ENCODE measurements around the gene PDE7B. TPM values are rescaled to one million over a fixed set of nuclear protein-coding genes. Genes with fewer than 3 reads are reported as not detected.

Gene PDE7B
- total and polyA plus RNA-seq, 2 donors from 2014 or later: 4.6 to 15.4 TPM

- no peaks in the 10 kb centered on the region for H3K9me3 ChIP-seq (ENCODE audit: control insufficient read depth in 2 of 3, insufficient read depth in 1 of 3, low read length in 3 of 3)
- intact Hi-C loops (cut with DNase I): no loop called here
- H3K27me3 ChIP-seq (ENCODE audit: control insufficient read depth, insufficient read depth, low read length): no peaks in the 10 kb centered on the region
- DNase-seq (no peak), FAIRE-seq (no peak)
- H3K4me3 ChIP-seq (ENCODE audit: low read length in 3 of 3): no peak overlapping the region
- H3K9ac ChIP-seq (ENCODE audit: low read length in 3 of 3): peak overlapping the region in 1 of 3 donors; percentile 4
- H3K27ac ChIP-seq (ENCODE audit: low read depth in 2 of 2, low read length in 2 of 2): peak overlapping the region; percentile 16 to 62
- H3K4me1 ChIP-seq (ENCODE audit: control insufficient read depth in 2 of 3, insufficient read depth in 2 of 3, low read depth in 1 of 3, low read length in 3 of 3): peaks cover 0 to 16% (median 6%) of the 10 kb centered on the region in 3 donors
- H3K36me3 ChIP-seq (ENCODE audit: control insufficient read depth in 2 of 3, insufficient read depth in 3 of 3, low read length in 3 of 3): no peaks in the 10 kb centered on the region
- TF ChIP-seq, protein P1, sequence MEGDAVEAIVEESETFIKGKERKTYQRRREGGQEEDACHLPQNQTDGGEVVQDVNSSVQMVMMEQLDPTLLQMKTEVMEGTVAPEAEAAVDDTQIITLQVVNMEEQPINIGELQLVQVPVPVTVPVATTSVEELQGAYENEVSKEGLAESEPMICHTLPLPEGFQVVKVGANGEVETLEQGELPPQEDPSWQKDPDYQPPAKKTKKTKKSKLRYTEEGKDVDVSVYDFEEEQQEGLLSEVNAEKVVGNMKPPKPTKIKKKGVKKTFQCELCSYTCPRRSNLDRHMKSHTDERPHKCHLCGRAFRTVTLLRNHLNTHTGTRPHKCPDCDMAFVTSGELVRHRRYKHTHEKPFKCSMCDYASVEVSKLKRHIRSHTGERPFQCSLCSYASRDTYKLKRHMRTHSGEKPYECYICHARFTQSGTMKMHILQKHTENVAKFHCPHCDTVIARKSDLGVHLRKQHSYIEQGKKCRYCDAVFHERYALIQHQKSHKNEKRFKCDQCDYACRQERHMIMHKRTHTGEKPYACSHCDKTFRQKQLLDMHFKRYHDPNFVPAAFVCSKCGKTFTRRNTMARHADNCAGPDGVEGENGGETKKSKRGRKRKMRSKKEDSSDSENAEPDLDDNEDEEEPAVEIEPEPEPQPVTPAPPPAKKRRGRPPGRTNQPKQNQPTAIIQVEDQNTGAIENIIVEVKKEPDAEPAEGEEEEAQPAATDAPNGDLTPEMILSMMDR (IDR thresholded peaks at IDR 0.05; ENCODE audit: borderline replicate concordance, extremely low read depth, insufficient read depth): no peak
These were observed 217.6 kb downstream of the PDE7B start for GRCh38 chr6:136069119-136069518.

DNA sequence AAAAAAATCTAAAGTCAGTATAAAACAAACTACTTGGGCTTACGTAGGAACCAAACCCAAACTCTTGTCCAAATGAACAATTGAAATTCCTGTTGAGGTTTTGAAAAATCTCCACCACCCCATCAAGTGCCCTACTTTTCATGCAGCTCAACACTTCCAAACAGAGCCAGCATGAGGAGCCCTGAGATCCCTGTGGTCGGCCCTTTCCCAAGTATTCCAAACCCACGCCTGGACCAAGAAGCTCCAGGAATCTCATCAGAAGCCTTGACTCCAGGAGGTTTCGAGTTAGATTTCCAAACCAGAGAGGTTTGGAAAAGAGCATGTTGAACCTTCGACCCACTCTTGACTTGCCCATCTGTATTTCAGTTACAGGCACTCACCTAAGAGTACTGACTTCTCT, 219.3 kb downstream of the PDE7B start:
- intact Hi-C loops (cut with DNase I): no loop called here
- Histone ChIP-seq H3K27me3 (ENCODE audit: control insufficient read depth, insufficient read depth, low read length) (no peaks in the 10 kb centered on the region), H3K9ac (ENCODE audit: low read length in 3 of 3) (no peak overlapping the region), H3K4me1 (ENCODE audit: control insufficient read depth in 2 of 3, insufficient read depth in 2 of 3, low read depth in 1 of 3, low read length in 3 of 3) (peaks cover 0 to 16% (median 6%) of the 10 kb centered on the region in 3 donors), H3K36me3 (ENCODE audit: control insufficient read depth in 2 of 3, insufficient read depth in 3 of 3, low read length in 3 of 3) (no peaks in the 10 kb centered on the region), H3K9me3 (ENCODE audit: control insufficient read depth in 2 of 3, insufficient read depth in 1 of 3, low read length in 3 of 3) (no peaks in the 10 kb centered on the region), H3K27ac (ENCODE audit: low read depth in 2 of 2, low read length in 2 of 2) (no peak overlapping the region), H3K4me3 (ENCODE audit: low read length in 3 of 3) (no peak overlapping the region)
- TF ChIP-seq, protein P1 (IDR thresholded peaks at IDR 0.05; ENCODE audit: borderline replicate concordance, extremely low read depth, insufficient read depth): no peak
- no peak for FAIRE-seq
- DNase-seq: no peak

DNA sequence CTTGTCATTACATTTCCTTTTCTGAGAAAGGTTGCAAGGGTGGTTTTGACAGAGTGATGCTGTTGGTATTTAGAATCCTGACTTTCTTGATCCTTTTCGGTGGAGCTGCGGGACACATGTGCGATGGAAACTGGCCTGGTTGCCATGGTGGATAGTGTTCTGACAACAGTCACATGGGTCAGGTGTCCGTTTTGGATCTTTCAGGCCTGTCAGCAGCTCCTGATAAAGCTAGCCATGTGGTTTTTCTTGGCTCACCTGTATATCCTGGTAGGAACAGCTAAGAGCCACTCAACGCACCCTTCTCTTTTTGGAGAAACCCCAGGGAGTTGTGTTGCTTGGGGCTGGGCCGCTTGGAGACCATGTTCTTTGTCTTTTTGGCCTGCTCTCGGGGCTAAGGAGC, 221.2 kb downstream of the PDE7B start:
- Histone ChIP-seq H3K9ac (ENCODE audit: low read length in 3 of 3) (no peak overlapping the region), H3K9me3 (ENCODE audit: control insufficient read depth in 2 of 3, insufficient read depth in 1 of 3, low read length in 3 of 3) (no peaks in the 10 kb centered on the region), H3K36me3 (ENCODE audit: control insufficient read depth in 2 of 3, insufficient read depth in 3 of 3, low read length in 3 of 3) (no peaks in the 10 kb centered on the region), H3K4me3 (ENCODE audit: low read length in 3 of 3) (no peak overlapping the region), H3K27ac (ENCODE audit: low read depth in 2 of 2, low read length in 2 of 2) (no peak overlapping the region), H3K27me3 (ENCODE audit: control insufficient read depth, insufficient read depth, low read length) (no peaks in the 10 kb centered on the region), H3K4me1 (ENCODE audit: control insufficient read depth in 2 of 3, insufficient read depth in 2 of 3, low read depth in 1 of 3, low read length in 3 of 3) (peaks cover 0 to 5% (median 3%) of the 10 kb centered on the region in 3 donors)
- no peak for DNase-seq
- intact Hi-C loops (cut with DNase I): no loop called here
- TF ChIP-seq, protein P1 (IDR thresholded peaks at IDR 0.05; ENCODE audit: borderline replicate concordance, extremely low read depth, insufficient read depth): no peak
- FAIRE-seq: no peak

- H3K4me3 ChIP-seq (ENCODE audit: low read length in 3 of 3): no peak overlapping the region
- intact Hi-C loops (cut with DNase I): no loop called here
- no peak for FAIRE-seq
- no peak overlapping the region for H3K27ac ChIP-seq (ENCODE audit: low read depth in 2 of 2, low read length in 2 of 2)
- H3K36me3 ChIP-seq (ENCODE audit: control insufficient read depth in 2 of 3, insufficient read depth in 3 of 3, low read length in 3 of 3): no peaks in the 10 kb centered on the region
- H3K27me3 ChIP-seq (ENCODE audit: control insufficient read depth, insufficient read depth, low read length): no peaks in the 10 kb centered on the region
- H3K9ac ChIP-seq (ENCODE audit: low read length in 3 of 3): no peak overlapping the region
- H3K4me1 ChIP-seq (ENCODE audit: control insufficient read depth in 2 of 3, insufficient read depth in 2 of 3, low read depth in 1 of 3, low read length in 3 of 3): peaks cover 0 to 5% (median 5%) of the 10 kb centered on the region in 3 donors
- no peaks in the 10 kb centered on the region for H3K9me3 ChIP-seq (ENCODE audit: control insufficient read depth in 2 of 3, insufficient read depth in 1 of 3, low read length in 3 of 3)
- TF ChIP-seq, protein P1 (IDR thresholded peaks at IDR 0.05; ENCODE audit: borderline replicate concordance, extremely low read depth, insufficient read depth): no peak
- DNase-seq: no peak
These were observed 221.7 kb downstream of the PDE7B start for GRCh38 chr6:136073216-136073615.

Data from kidney (tissue), 14 donors.